T-helper 1 cell treated with Interleukin-12 subunit alpha and Interleukin-12 subunit beta and Interleukin-4 antibody, amounts not matched to agents 30 ng/mL and 1 ng/mL, for 36 hours (primary cell): Measurements from ENCODE around the gene SFTPB. TPM values are rescaled to one million over a fixed set of nuclear protein-coding genes. Genes with fewer than 3 reads are reported as not detected.

Experiments used
- intact Hi-C: fragments of 100-400 bp; cut with micrococcal nuclease; formaldehyde crosslinking; loops from one replicate; pipeline ENCODE4 v1.15.1; 2024
- total RNA-seq: library from RNA; stranded (reverse); gene quantifications from 2 replicates; pipeline ENCODE4 v1.2.3, GENCODE V29; 2022

The SFTPB gene
- total RNA-seq, 1 donor from 2014 or later, result not detected

- intact Hi-C loops, result loop anchor here (5.0 kb wide), 1 partner anchor 823 kb away; the partner anchor contains the start of gene KDM3A
Measured at GRCh38 chr2:85619617-85620016, 48.4 kb downstream of the SFTPB start.

GRCh38 chr2:85617723-85618122 is 50.3 kb downstream of the SFTPB start:
- intact Hi-C loops, result loop anchor here (2.0 to 5.0 kb wide), 2 partner anchors 577 to 825 kb away; partner anchors contain the start of genes IMMT and KDM3A

- intact Hi-C loops, result loop anchor here (5.0 kb wide), 1 partner anchor 827 kb away; the partner anchor contains the start of gene KDM3A
Measured at GRCh38 chr2:85615413-85615728, 52.6 kb downstream of the SFTPB start.

GRCh38 chr2:85614757-85615156 is 53.2 kb downstream of the SFTPB start:
- intact Hi-C loops, result loop anchor here (5.0 kb wide), 1 partner anchor 828 kb away; the partner anchor contains the start of gene KDM3A

GRCh38 chr2:85613717-85614515 is 54.1 kb downstream of the SFTPB start:
- intact Hi-C loops, result no loop called here

GRCh38 chr2:85611705-85612587 is 56.1 kb downstream of the SFTPB start, which contains the start of gene C2orf68:
C2orf68 (minus strand) TSS chr2:85612066; CDS start chr2:85611984, 82 bp downstream.
- intact Hi-C loops, result loop anchor here (1.0 kb wide), 6 partner anchors 10 to 951 kb away; partner anchors contain the start of genes CHMP3, ELMOD3, GGCX and RETSAT

- intact Hi-C loops, result loop anchor here (1.0 kb wide), 1 partner anchor 50 kb away; the partner anchor contains the start of gene GGCX
Measured at GRCh38 chr2:85611217-85611704, 56.7 kb downstream of the SFTPB start.

Other genes starting within 250 kb of the SFTPB start
- 0.74 and 0.83 TPM in 2 replicates for gene SH2D6, start 249.5 kb downstream of the SFTPB start, total RNA-seq
- 288 and 294 TPM in 2 replicates for gene MAT2A, start 129.0 kb downstream of the SFTPB start, total RNA-seq
- 23.9 and 26.4 TPM in 2 replicates for gene GGCX, start 106.7 kb downstream of the SFTPB start, total RNA-seq
- gene VAMP8, start 90.6 kb downstream of the SFTPB start, total RNA-seq, result 146 and 147 TPM in 2 replicates
- 60.8 and 68.7 TPM in 2 replicates for gene VAMP5, start 83.8 kb downstream of the SFTPB start, total RNA-seq
- gene RNF181, start 72.5 kb downstream of the SFTPB start, total RNA-seq, result 111 and 122 TPM in 2 replicates
- 4.4 and 4.7 TPM in 2 replicates for gene TMEM150A, start 65.5 kb downstream of the SFTPB start, total RNA-seq
- gene C2orf68, start 56.1 kb downstream of the SFTPB start, total RNA-seq, result 44.8 and 45.2 TPM in 2 replicates
- 76.3 and 81.8 TPM in 2 replicates for gene USP39, start 52.0 kb downstream of the SFTPB start, total RNA-seq
- 330 and 349 TPM in 2 replicates for gene GNLY, start 26.2 kb upstream of the SFTPB start, total RNA-seq
- 1.8 and 2.1 TPM in 2 replicates for gene ATOH8, start 85.8 kb upstream of the SFTPB start, total RNA-seq
- 54.7 and 56.7 TPM in 2 replicates for gene ST3GAL5, start 220.8 kb upstream of the SFTPB start, total RNA-seq